ENCODE data around the gene CLN6.

CLN6 gene

GRCh38 chr15:68211656-68212320 lies 17.7 kb downstream of the CLN6 start:
- peaks cover 0 to 4% of the 10 kb centered on the region in 2 donors for H3K36me3 ChIP-seq (ENCODE audit: control insufficient read depth in 2 of 2, insufficient read depth in 2 of 2, low read length in 2 of 2)
- no peaks in the 10 kb centered on the region for H3K9me3 ChIP-seq (ENCODE audit: control insufficient read depth in 2 of 2, low read length in 2 of 2)
- peaks cover 12% of the 10 kb centered on the region for H3K4me1 ChIP-seq (ENCODE audit: control insufficient read depth, insufficient read depth, low read length)
- H3K9ac ChIP-seq (ENCODE audit: low read length in 2 of 2): no peak overlapping the region
- no peak overlapping the region for H3K4me3 ChIP-seq (ENCODE audit: low read length in 2 of 2)
- H3K27me3 ChIP-seq (ENCODE audit: control insufficient read depth in 1 of 2, insufficient read depth in 2 of 2, low read length in 2 of 2): no peaks in the 10 kb centered on the region
- no peak overlapping the region for H3K27ac ChIP-seq (ENCODE audit: low read length)

DNA sequence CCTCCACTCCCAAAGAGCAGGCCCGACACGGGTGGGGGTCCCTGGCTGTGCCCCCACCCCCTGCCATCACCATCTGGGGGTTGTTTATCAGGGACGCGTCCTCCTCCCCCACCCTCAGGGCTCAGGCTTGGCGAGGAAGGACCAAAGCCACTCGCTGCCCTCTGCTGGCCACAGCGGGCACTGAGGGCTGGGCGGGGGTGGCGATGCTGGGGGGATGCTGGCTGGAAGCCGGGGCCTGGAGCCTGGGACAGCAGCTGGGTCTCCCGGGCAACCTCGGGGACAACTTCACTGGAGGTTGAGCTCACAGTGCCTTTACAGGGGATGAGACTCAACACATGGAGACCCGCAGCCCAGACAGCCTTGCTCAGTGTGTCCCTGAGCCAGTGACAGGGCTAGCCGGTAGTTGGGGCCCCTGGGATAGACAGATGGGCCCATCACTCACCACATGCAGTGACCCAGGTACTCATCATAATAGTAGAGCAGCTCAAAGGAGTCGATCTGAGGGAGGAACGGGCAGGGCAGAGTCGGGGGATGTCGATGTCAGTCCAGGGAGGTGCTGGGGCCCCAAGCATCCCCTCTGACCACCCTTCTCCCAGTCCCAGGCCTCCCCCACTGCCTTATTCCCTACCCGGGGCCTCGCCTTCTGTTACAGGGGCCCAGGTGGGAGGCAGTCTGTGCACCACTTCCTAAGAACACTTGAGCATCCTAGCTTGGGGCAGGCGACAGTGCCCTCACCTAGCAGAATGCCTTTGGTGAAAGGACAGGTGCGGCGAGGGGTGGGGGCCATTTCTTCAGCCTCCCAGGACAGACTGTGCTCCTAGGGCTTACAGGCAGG lies 18.5 kb downstream of the CLN6 start:
- no peaks in the 10 kb centered on the region for H3K9me3 ChIP-seq (ENCODE audit: control insufficient read depth in 2 of 2, low read length in 2 of 2)
- no peak overlapping the region for H3K27ac ChIP-seq (ENCODE audit: low read length)
- H3K36me3 ChIP-seq (ENCODE audit: control insufficient read depth in 2 of 2, insufficient read depth in 2 of 2, low read length in 2 of 2): peaks cover 0 to 4% of the 10 kb centered on the region in 2 donors
- H3K4me1 ChIP-seq (ENCODE audit: control insufficient read depth, insufficient read depth, low read length): peaks cover 12% of the 10 kb centered on the region
- H3K4me3 ChIP-seq (ENCODE audit: low read length in 2 of 2): peak overlapping the region; percentile 65 to 69
- H3K27me3 ChIP-seq (ENCODE audit: control insufficient read depth in 1 of 2, insufficient read depth in 2 of 2, low read length in 2 of 2): no peaks in the 10 kb centered on the region
- peak overlapping the region; percentile 58 to 59 for H3K9ac ChIP-seq (ENCODE audit: low read length in 2 of 2)

- Histone ChIP-seq H3K36me3 (ENCODE audit: control insufficient read depth in 2 of 2, insufficient read depth in 2 of 2, low read length in 2 of 2) (no peaks in the 10 kb centered on the region), H3K4me1 (ENCODE audit: control insufficient read depth, insufficient read depth, low read length) (peaks cover 15% of the 10 kb centered on the region), H3K4me3 (ENCODE audit: low read length in 2 of 2) (peak overlapping the region; percentile 65 to 69), H3K9ac (ENCODE audit: low read length in 2 of 2) (peak overlapping the region; percentile 58 to 59), H3K9me3 (ENCODE audit: control insufficient read depth in 2 of 2, low read length in 2 of 2) (no peaks in the 10 kb centered on the region), H3K27ac (ENCODE audit: low read length) (no peak overlapping the region), H3K27me3 (ENCODE audit: control insufficient read depth in 1 of 2, insufficient read depth in 2 of 2, low read length in 2 of 2) (no peaks in the 10 kb centered on the region)
These were observed 19.1 kb downstream of the CLN6 start for GRCh38 chr15:68210409-68210756.

- H3K4me1 ChIP-seq (ENCODE audit: control insufficient read depth, insufficient read depth, low read length): peaks cover 20% of the 10 kb centered on the region
These were observed 19.7 kb downstream of the CLN6 start for GRCh38 chr15:68209735-68210408.

DNA sequence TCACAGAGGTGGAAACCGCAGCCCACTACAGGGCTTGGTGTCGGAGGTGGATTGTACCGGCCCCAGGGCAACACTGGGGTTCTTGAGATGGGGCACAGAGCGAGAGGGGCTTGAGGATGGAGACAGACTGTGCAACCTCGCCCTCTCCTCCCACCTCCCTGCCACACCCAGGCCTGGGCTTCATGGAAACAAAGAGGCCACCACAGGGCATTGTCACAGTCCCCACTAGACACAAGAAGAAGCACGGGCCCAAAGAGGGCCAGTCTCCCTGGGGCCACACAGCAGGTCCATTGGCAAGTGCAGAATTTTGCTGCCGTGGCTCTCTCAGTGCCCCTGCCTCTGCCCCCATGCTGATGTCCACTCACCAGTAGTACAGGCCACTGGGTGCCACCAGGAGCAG lies 20.3 kb downstream of the CLN6 start:
- Histone ChIP-seq H3K4me3 (ENCODE audit: low read length in 2 of 2) (no peak overlapping the region), H3K27ac (ENCODE audit: low read length) (no peak overlapping the region), H3K4me1 (ENCODE audit: control insufficient read depth, insufficient read depth, low read length) (peaks cover 23% of the 10 kb centered on the region), H3K27me3 (ENCODE audit: control insufficient read depth in 1 of 2, insufficient read depth in 2 of 2, low read length in 2 of 2) (no peaks in the 10 kb centered on the region), H3K9ac (ENCODE audit: low read length in 2 of 2) (no peak overlapping the region), H3K9me3 (ENCODE audit: control insufficient read depth in 2 of 2, low read length in 2 of 2) (no peaks in the 10 kb centered on the region), H3K36me3 (ENCODE audit: control insufficient read depth in 2 of 2, insufficient read depth in 2 of 2, low read length in 2 of 2) (no peaks in the 10 kb centered on the region)

More at GRCh38 chr15:68209735-68210408, 19.7 kb downstream of the CLN6 start:
- Histone ChIP-seq H3K27ac (ENCODE audit: low read length) (no peak overlapping the region), H3K27me3 (ENCODE audit: control insufficient read depth in 1 of 2, insufficient read depth in 2 of 2, low read length in 2 of 2) (no peaks in the 10 kb centered on the region), H3K9me3 (ENCODE audit: control insufficient read depth in 2 of 2, low read length in 2 of 2) (no peaks in the 10 kb centered on the region), H3K36me3 (ENCODE audit: control insufficient read depth in 2 of 2, insufficient read depth in 2 of 2, low read length in 2 of 2) (no peaks in the 10 kb centered on the region), H3K4me3 (ENCODE audit: low read length in 2 of 2) (no peak overlapping the region), H3K9ac (ENCODE audit: low read length in 2 of 2) (no peak overlapping the region)

- Histone ChIP-seq H3K27me3 (ENCODE audit: control insufficient read depth in 1 of 2, insufficient read depth in 2 of 2, low read length in 2 of 2) (no peaks in the 10 kb centered on the region), H3K9ac (ENCODE audit: low read length in 2 of 2) (no peak overlapping the region), H3K27ac (ENCODE audit: low read length) (no peak overlapping the region), H3K36me3 (ENCODE audit: control insufficient read depth in 2 of 2, insufficient read depth in 2 of 2, low read length in 2 of 2) (no peaks in the 10 kb centered on the region), H3K4me1 (ENCODE audit: control insufficient read depth, insufficient read depth, low read length) (peaks cover 26% of the 10 kb centered on the region), H3K4me3 (ENCODE audit: low read length in 2 of 2) (no peak overlapping the region), H3K9me3 (ENCODE audit: control insufficient read depth in 2 of 2, low read length in 2 of 2) (no peaks in the 10 kb centered on the region)
These were observed 20.8 kb downstream of the CLN6 start for GRCh38 chr15:68208636-68209240.

GRCh38 chr15:68208136-68208535 lies 21.4 kb downstream of the CLN6 start:
- H3K4me1 ChIP-seq (ENCODE audit: control insufficient read depth, insufficient read depth, low read length): peaks cover 26% of the 10 kb centered on the region
- no peak overlapping the region for H3K9ac ChIP-seq (ENCODE audit: low read length in 2 of 2)
- H3K27me3 ChIP-seq (ENCODE audit: control insufficient read depth in 1 of 2, insufficient read depth in 2 of 2, low read length in 2 of 2): no peaks in the 10 kb centered on the region
- no peaks in the 10 kb centered on the region for H3K36me3 ChIP-seq (ENCODE audit: control insufficient read depth in 2 of 2, insufficient read depth in 2 of 2, low read length in 2 of 2)
- H3K4me3 ChIP-seq (ENCODE audit: low read length in 2 of 2): no peak overlapping the region
- no peaks in the 10 kb centered on the region for H3K9me3 ChIP-seq (ENCODE audit: control insufficient read depth in 2 of 2, low read length in 2 of 2)
- no peak overlapping the region for H3K27ac ChIP-seq (ENCODE audit: low read length)

DNA sequence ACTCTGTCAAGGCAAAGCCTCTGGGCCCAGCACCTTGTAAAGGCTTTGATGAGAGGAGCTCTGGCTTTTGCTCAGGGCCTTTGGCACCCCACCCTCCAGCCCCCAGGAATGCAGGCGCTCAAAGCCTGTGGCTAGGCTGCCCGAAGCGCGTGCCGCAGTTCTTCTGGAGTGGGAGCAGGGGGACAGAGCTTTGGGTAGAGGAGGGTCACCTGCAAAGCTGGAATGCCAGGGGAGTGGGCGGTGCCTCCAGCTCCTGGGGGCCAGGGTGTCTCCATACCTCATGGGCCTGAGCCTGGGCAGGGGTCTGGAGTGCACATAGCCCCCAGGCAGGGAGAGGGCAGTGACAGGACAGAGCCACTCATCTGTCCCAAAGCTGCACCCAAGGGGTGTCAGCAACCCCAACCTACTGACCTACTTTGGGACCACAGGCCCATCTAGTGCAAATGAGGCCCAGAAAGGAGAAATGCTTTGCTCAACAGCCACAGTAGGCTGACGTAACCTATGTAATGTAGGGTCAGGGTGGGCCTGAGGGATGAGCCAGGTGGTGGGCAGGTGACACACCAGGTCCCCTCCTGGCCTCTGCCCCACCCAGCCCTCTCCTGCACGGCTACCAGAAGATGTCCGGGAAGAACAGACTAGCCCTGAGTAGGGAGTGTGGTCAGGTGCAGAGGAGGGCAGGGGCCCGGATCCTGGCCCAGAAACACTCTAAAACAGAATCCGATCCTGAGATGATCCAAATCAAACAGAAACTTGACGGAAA lies 22.2 kb downstream of the CLN6 start:
- no peaks in the 10 kb centered on the region for H3K9me3 ChIP-seq (ENCODE audit: control insufficient read depth in 2 of 2, low read length in 2 of 2)
- peaks cover 26% of the 10 kb centered on the region for H3K4me1 ChIP-seq (ENCODE audit: control insufficient read depth, insufficient read depth, low read length)
- H3K27ac ChIP-seq (ENCODE audit: low read length): no peak overlapping the region
- H3K9ac ChIP-seq (ENCODE audit: low read length in 2 of 2): no peak overlapping the region
- H3K36me3 ChIP-seq (ENCODE audit: control insufficient read depth in 2 of 2, insufficient read depth in 2 of 2, low read length in 2 of 2): no peaks in the 10 kb centered on the region
- H3K4me3 ChIP-seq (ENCODE audit: low read length in 2 of 2): no peak overlapping the region
- H3K27me3 ChIP-seq (ENCODE audit: control insufficient read depth in 1 of 2, insufficient read depth in 2 of 2, low read length in 2 of 2): no peaks in the 10 kb centered on the region

GRCh38 chr15:68206711-68207151 lies 22.8 kb downstream of the CLN6 start:
- Histone ChIP-seq H3K36me3 (ENCODE audit: control insufficient read depth in 2 of 2, insufficient read depth in 2 of 2, low read length in 2 of 2) (no peaks in the 10 kb centered on the region), H3K27me3 (ENCODE audit: control insufficient read depth in 1 of 2, insufficient read depth in 2 of 2, low read length in 2 of 2) (no peaks in the 10 kb centered on the region), H3K4me1 (ENCODE audit: control insufficient read depth, insufficient read depth, low read length) (peaks cover 26% of the 10 kb centered on the region), H3K27ac (ENCODE audit: low read length) (no peak overlapping the region), H3K4me3 (ENCODE audit: low read length in 2 of 2) (no peak overlapping the region), H3K9me3 (ENCODE audit: control insufficient read depth in 2 of 2, low read length in 2 of 2) (no peaks in the 10 kb centered on the region), H3K9ac (ENCODE audit: low read length in 2 of 2) (no peak overlapping the region)

DNA sequence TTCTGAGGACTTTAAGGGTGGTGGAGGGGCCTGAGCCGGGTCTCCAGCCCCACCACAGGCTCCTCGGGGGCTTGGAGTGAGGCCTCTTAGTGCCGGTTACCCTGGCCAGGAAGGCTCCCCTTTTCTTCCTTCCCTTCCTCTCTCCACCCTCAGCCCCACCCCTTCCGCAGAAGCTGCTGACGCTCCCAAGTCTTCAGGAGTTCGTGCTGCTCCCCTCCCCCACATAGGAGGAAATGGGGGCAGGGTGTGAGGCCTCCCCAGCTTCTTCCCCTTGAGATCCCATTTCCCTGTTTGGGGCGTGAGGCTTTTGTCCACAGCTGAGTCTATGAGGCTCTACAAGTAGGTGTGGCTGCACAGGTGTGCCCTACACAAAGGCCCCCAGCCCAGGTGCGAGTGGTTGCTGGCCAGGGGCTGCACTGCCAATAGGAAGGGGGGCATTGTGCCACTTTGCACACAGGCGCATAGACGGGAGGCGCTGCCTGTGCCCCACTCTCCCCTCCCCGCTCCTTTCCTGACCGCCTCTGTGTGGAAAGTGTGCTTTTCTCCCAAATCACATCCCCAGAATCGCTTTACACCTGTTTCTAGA lies 23.5 kb downstream of the CLN6 start:
- H3K4me1 ChIP-seq (ENCODE audit: control insufficient read depth, insufficient read depth, low read length): peaks cover 23% of the 10 kb centered on the region
- no peaks in the 10 kb centered on the region for H3K9me3 ChIP-seq (ENCODE audit: control insufficient read depth in 2 of 2, low read length in 2 of 2)
- H3K27me3 ChIP-seq (ENCODE audit: control insufficient read depth in 1 of 2, insufficient read depth in 2 of 2, low read length in 2 of 2): no peaks in the 10 kb centered on the region
- no peak overlapping the region for H3K9ac ChIP-seq (ENCODE audit: low read length in 2 of 2)
- H3K4me3 ChIP-seq (ENCODE audit: low read length in 2 of 2): peak overlapping the region in 1 of 2 donors; percentile 40
- H3K36me3 ChIP-seq (ENCODE audit: control insufficient read depth in 2 of 2, insufficient read depth in 2 of 2, low read length in 2 of 2): no peaks in the 10 kb centered on the region
- H3K27ac ChIP-seq (ENCODE audit: low read length): peak overlapping the region; percentile 11
